ENCODE data around the gene RAPGEF5. TPM values are rescaled to one million over a fixed set of nuclear protein-coding genes. Genes with fewer than 3 reads are reported as not detected.

The RAPGEF5 gene
- total and polyA plus RNA-seq, 2 donors (not counting 3 experiments of a cell fraction or from before 2014, with no cell fraction given), result 10.0 to 43.2 TPM

DNA sequence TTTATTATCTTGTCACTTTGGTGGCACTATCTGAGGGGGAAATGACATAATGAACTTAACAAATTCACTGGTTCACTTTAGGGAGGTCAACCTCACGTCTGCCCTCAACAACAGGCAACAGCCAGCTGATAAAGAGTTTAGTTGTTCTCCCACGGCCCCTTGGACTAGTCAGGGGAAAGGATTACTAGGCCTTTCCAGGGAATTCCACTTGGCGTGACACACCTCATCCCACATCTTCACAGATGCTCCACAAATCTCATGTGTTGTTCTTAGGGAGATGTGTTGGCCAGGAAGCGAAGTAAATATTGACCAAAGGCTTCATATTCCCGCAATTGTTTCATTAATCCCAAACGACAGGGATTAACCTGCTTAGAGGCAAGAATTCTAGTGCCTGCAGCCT is 227.8 kb downstream of the RAPGEF5 start:
- Histone ChIP-seq H3K4me3 (replicated peaks in 1 of 3; ENCODE audit: insufficient read depth in 1 of 3, low read depth in 1 of 3, low read length in 3 of 3) (no peak overlapping the region), H3K36me3 (ENCODE audit: control insufficient read depth in 2 of 2, extremely low read depth in 1 of 2, insufficient read depth in 2 of 2, low read length in 2 of 2) (peaks cover 0 to 4% of the 10 kb centered on the region in 2 experiments), H3K79me2 (ENCODE audit: control insufficient read depth, insufficient read depth, low read length) (no peaks in the 10 kb centered on the region), H3K9me3 (replicated peaks; ENCODE audit: control insufficient read depth, insufficient read depth, low read length) (no peaks in the 10 kb centered on the region), H4K20me1 (replicated peaks; ENCODE audit: control insufficient read depth, extremely low read depth, insufficient read depth, low read length) (no peaks in the 10 kb centered on the region), H3K4me1 (ENCODE audit: control insufficient read depth, extremely low read depth, insufficient read depth, low read length) (peaks cover 44% of the 10 kb centered on the region), H3K9ac (replicated peaks; ENCODE audit: extremely low read depth, insufficient read depth, low read length) (no peak overlapping the region), H3K27me3 (ENCODE audit: control insufficient read depth in 2 of 2, insufficient read depth in 2 of 2, low read length in 2 of 2) (no peaks in the 10 kb centered on the region), H3K9me1 (replicated peaks; ENCODE audit: control insufficient read depth, extremely low read depth, insufficient read depth, low read length) (no peaks in the 10 kb centered on the region), H2AFZ (ENCODE audit: low read depth, low read length) (no peak overlapping the region), H3K27ac (ENCODE audit: insufficient read depth, low read depth, low read length) (peak overlapping the region; percentile 91), H3K4me2 (ENCODE audit: insufficient read depth, low read length) (no peak overlapping the region)
- intact Hi-C loops (cut with micrococcal nuclease) (loop anchor here (5.0 kb wide), 1 partner anchor 523 kb away; no protein-coding TSS in a partner anchor), dilution Hi-C loops (cut with MboI; ENCODE audit: extremely low pct_ligation_motif_present, low sequenced_read_pairs) (no loop called here)
- POLR2A ChIA-PET, result interaction anchor here (0.7 kb wide), 1 partner anchor 14 kb away, joined by 4 read pairs; no protein-coding TSS in a partner anchor
- no peak for TF ChIP-seq JUN (IDR thresholded peaks at IDR 0.05; ENCODE audit: borderline replicate concordance, insufficient read depth, insufficient read length, low read depth)
- no peak for TF ChIP-seq MAX (IDR thresholded peaks at IDR 0.05; ENCODE audit: insufficient read depth, insufficient read length)
- no peak for TF ChIP-seq GATA2 (IDR thresholded peaks at IDR 0.05; ENCODE audit: insufficient read depth, insufficient read length, low read depth, low read length)
- no peak for TF ChIP-seq MYC (IDR thresholded peaks at IDR 0.05; ENCODE audit: low read depth, low read length)
- TF ChIP-seq, protein P1, sequence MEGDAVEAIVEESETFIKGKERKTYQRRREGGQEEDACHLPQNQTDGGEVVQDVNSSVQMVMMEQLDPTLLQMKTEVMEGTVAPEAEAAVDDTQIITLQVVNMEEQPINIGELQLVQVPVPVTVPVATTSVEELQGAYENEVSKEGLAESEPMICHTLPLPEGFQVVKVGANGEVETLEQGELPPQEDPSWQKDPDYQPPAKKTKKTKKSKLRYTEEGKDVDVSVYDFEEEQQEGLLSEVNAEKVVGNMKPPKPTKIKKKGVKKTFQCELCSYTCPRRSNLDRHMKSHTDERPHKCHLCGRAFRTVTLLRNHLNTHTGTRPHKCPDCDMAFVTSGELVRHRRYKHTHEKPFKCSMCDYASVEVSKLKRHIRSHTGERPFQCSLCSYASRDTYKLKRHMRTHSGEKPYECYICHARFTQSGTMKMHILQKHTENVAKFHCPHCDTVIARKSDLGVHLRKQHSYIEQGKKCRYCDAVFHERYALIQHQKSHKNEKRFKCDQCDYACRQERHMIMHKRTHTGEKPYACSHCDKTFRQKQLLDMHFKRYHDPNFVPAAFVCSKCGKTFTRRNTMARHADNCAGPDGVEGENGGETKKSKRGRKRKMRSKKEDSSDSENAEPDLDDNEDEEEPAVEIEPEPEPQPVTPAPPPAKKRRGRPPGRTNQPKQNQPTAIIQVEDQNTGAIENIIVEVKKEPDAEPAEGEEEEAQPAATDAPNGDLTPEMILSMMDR (IDR thresholded peaks at IDR 0.05; ENCODE audit: extremely low read depth in 1 of 2, insufficient read depth in 1 of 2, low read depth in 1 of 2, low read length in 2 of 2), result no peak
- no peak for TF ChIP-seq POLR2AphosphoS5 (IDR thresholded peaks at IDR 0.05; ENCODE audit: insufficient read depth, low read depth, low read length)
- no peak for TF ChIP-seq POLR2A (IDR thresholded peaks at IDR 0.05; ENCODE audit: low read depth, low read length)
- no peak for TF ChIP-seq EZH2 (IDR thresholded peaks at IDR 0.05; ENCODE audit: borderline replicate concordance, low read depth, low read length, severe bottlenecking)
- TF ChIP-seq FOS (IDR thresholded peaks at IDR 0.05; ENCODE audit: borderline replicate concordance, insufficient read depth, low read length), result no peak
- no TSS peak for BruUV-seq (replicated peaks)
- CTCF ChIA-PET, result interaction anchor here (0.9 to 3.5 kb wide), 6 partner anchors 9 to 316 kb away, joined by 3 to 25 read pairs (median 4); no protein-coding TSS in a partner anchor
- no peak for FAIRE-seq
- DNase-seq (ENCODE audit: low read depth, low spot score), result peak; percentile 72

Data from endothelial cell of umbilical vein (primary cell).